K562 (cell line): ENCODE measurements around the gene NKD1. TPM values are rescaled to one million over a fixed set of nuclear protein-coding genes. Genes with fewer than 3 reads are reported as not detected.

Experiments
- ATAC-seq: fragments of 200-7000 bp; cut with Tn5 transposase; 3 replicates; pipeline ENCODE4 v1.9.1; 2020; ENCODE audit warnings: moderate library complexity
- BruUV-seq: library from RNA; stranded (reverse); fragments of 400-500 nt; replicated peaks from 2 replicates; lab custom pipeline; 2021; lab: Mats Ljungman, UMichigan
- CTCF ChIA-PET: fragments of 300-600 bp; formaldehyde crosslinking; extraction: SDS; loops from one replicate; lab custom pipeline; 2021; ENCODE audit warnings: low intra/inter-chr PET ratio; lab: Yijun Ruan, JAX
- POLR2A ChIA-PET: fragments of 300-600, 350-650 bp; sonication (Branson Sonifier 250); formaldehyde crosslinking; extraction: SDS; loops from one replicate; lab custom pipeline; 2021; ENCODE audit warnings: antibody characterized with exemption, inconsistent platforms; lab: Yijun Ruan, JAX
- DNase-seq, 4 experiments: peaks; one replicate each; pipeline versions ENCODE4 v3.0.0 to v3.0.0-alpha.2; 2011 to 2018; ENCODE audit warnings: low spot score in 3 of 4, mixed read lengths in 3 of 4; ENCODE audit errors: extremely low read depth in 1 of 4
- FAIRE-seq: peaks from 2 replicates; lab custom pipeline; 2011; peaks lifted over from hg19 to GRCh38; lab: Jason Lieb, UNC
- H2AFZ ChIP-seq: 2 replicates; pipeline ENCODE4 v1.6.0; 2011; ENCODE audit warnings: low read depth, low read length, control low read depth, inconsistent platforms
- H3K27ac ChIP-seq: fragments of 200-600 bp; 3 replicates; pipeline ENCODE4 v1.8.0; 2011; ENCODE audit warnings: low read depth, mild to moderate bottlenecking, control low read depth, inconsistent platforms, low read length, moderate library complexity, mixed read lengths; ENCODE audit errors: extremely low read depth
- H3K27me3 ChIP-seq, 2 experiments: fragments of 300-600 bp in 1 of 2; 2 replicates in 1 of 2; 3 replicates in 1 of 2; pipeline versions ENCODE4 v1.6.0 to v1.8.0; 2011; ENCODE audit warnings: inconsistent platforms in 2 of 2, low read length in 2 of 2, mild to moderate bottlenecking in 1 of 2, mixed read lengths in 1 of 2, moderate library complexity in 1 of 2; ENCODE audit not compliant: control insufficient read depth in 2 of 2, insufficient read depth in 2 of 2
- H3K36me3 ChIP-seq: fragments of 300-600 bp; 3 replicates; pipeline ENCODE4 v1.8.0; 2011; ENCODE audit warnings: mild to moderate bottlenecking, low read length, inconsistent platforms; ENCODE audit not compliant: control insufficient read depth, insufficient read depth
- H3K4me1 ChIP-seq, 2 experiments: fragments of 200-600 bp in 1 of 2; replicated peaks in 1 of 2; 2 replicates in 1 of 2; 3 replicates in 1 of 2; pipeline versions ENCODE4 v1.5.1 to v1.8.0; 2011; ENCODE audit warnings: inconsistent platforms in 2 of 2, low read length in 2 of 2, mild to moderate bottlenecking in 1 of 2, mixed read lengths in 1 of 2, moderate library complexity in 1 of 2; ENCODE audit not compliant: control insufficient read depth in 2 of 2, insufficient read depth in 2 of 2
- H3K4me2 ChIP-seq: 2 replicates; pipeline ENCODE4 v1.6.1; 2011; ENCODE audit warnings: low read length, control low read depth, inconsistent platforms, mixed read lengths; ENCODE audit not compliant: insufficient read depth
- H3K4me3 ChIP-seq: fragments of 200-600 bp; sonication (generic), shearing (Covaris generic); 2 replicates; pipeline ENCODE4 v1.5.1; 2016; ENCODE audit warnings: control low read depth, inconsistent platforms
- H3K79me2 ChIP-seq: fragments of 200-600 bp; 3 replicates; pipeline ENCODE4 v1.8.0; 2011; ENCODE audit warnings: low read length, inconsistent platforms; ENCODE audit not compliant: control insufficient read depth, insufficient read depth
- H3K9ac ChIP-seq, 2 experiments: 2 replicates each; pipeline versions ENCODE4 v1.6.0 to v1.6.1; 2011; ENCODE audit warnings: low read depth in 2 of 2, low read length in 2 of 2, control low read depth in 1 of 2, inconsistent platforms in 1 of 2, mild to moderate bottlenecking in 1 of 2, mixed read lengths in 1 of 2; ENCODE audit not compliant: insufficient read depth in 1 of 2
- H3K9me1 ChIP-seq: one replicate; pipeline ENCODE4 v1.6.0; 2011; ENCODE audit warnings: inconsistent platforms, mild to moderate bottlenecking, low read length, moderate library complexity; ENCODE audit not compliant: control insufficient read depth, insufficient read depth
- H3K9me3 ChIP-seq: replicated peaks from 2 replicates; pipeline ENCODE4 v1.5.1; 2011; ENCODE audit warnings: low read depth, low read length, inconsistent platforms; ENCODE audit not compliant: control insufficient read depth, insufficient read depth
- H4K20me1 ChIP-seq: replicated peaks from 2 replicates; pipeline ENCODE4 v1.6.1; 2011; ENCODE audit warnings: low read length, inconsistent platforms, mixed read lengths; ENCODE audit not compliant: control insufficient read depth, insufficient read depth
- CBX3 ChIP-seq, 2 experiments: IDR thresholded peaks; 1 replicate in 1 of 2; 2 replicates in 1 of 2; pipeline ENCODE4 v1.6.1; 2012; ENCODE audit warnings: inconsistent platforms in 2 of 2, low read length in 2 of 2, borderline replicate concordance in 1 of 2, control low read depth in 1 of 2
- POLR2AphosphoS2 ChIP-seq: IDR thresholded peaks from 2 replicates; pipeline ENCODE4 v1.6.1; 2012; ENCODE audit warnings: low read length, improper control_type of control experiment
- POLR2G ChIP-seq: fragments of 200-400 bp; formaldehyde crosslinking; IDR thresholded peaks from 2 replicates; pipeline ENCODE4 v1.6.1; 2017; ENCODE audit warnings: low read depth, mild to moderate bottlenecking, antibody characterized with exemption, low read length, moderate library complexity
- RBM14 ChIP-seq: fragments of 200-400 bp; formaldehyde crosslinking; IDR thresholded peaks from 2 replicates; pipeline ENCODE4 v1.6.1; 2018; ENCODE audit warnings: low read depth, mild to moderate bottlenecking, low read length, moderate library complexity, borderline replicate concordance; ENCODE audit not compliant: insufficient read depth
- SMAD2 ChIP-seq: fragments of 150-350 bp; IDR thresholded peaks from 2 replicates; pipeline ENCODE4 v1.6.1; 2014; ENCODE audit warnings: low read depth, mild to moderate bottlenecking, low read length
- ZNF384 ChIP-seq: IDR thresholded peaks from 2 replicates; pipeline ENCODE4 v1.6.1; 2012; ENCODE audit warnings: low read depth, low read length, improper control_type of control experiment
- ZNF551 ChIP-seq: fragments of 250-450 bp; sonication (Bioruptor Pico); IDR thresholded peaks from 2 replicates; pipeline ENCODE4 v1.5.0; 2021; ENCODE audit warnings: mild to moderate bottlenecking, moderate library complexity
- ZNF561 ChIP-seq: fragments of 450-650 bp; formaldehyde crosslinking; conservative IDR thresholded peaks from 2 replicates; pipeline ENCODE4 v1.4.0; 2020; ENCODE audit warnings: mild to moderate bottlenecking, moderate library complexity
- WGBS: fragments of 100-300 bp; shearing (Covaris generic); methylation state at CpG from one replicate; pipeline ENCODE4 v1.1.6; 2016; ENCODE audit warnings: low coverage, mixed read lengths; ENCODE audit not compliant: insufficient coverage; ENCODE audit errors: missing lambda C conversion rate; 5-methylcytosine and 5-hydroxymethylcytosine counted together
- in situ Hi-C: fragments of 300-500 bp; cut with MboI; formaldehyde crosslinking; loops from 4 replicates; pipeline ENCODE4 v1.15.0; 2018; ENCODE audit warnings: inconsistent platforms, mixed read lengths
- intact Hi-C: fragments of 100-400 bp; cut with micrococcal nuclease; formaldehyde crosslinking; loops from 2 replicates; pipeline ENCODE4 v1.14.2; 2022
- polyA plus RNA-seq, 8 experiments: library from polyadenylated mRNA; depleted of rRNA in 4 of 8; stranded (reverse) in 5 of 8; unstranded in 3 of 8; fragments of >200 nt; fragmentation: Nextera tagmentation in 2 of 8; fragmentation: Illumina TruSeq in 1 of 8; extraction: Ambion mirVana in 2 of 8; extraction: Trizol in 1 of 8; gene quantifications; 2 replicates each; pipeline versions ENCODE4 v1.2.1 to v1.2.3, GENCODE V29; 2011 to 2014; ENCODE audit warnings: inconsistent platforms in 1 of 8, missing spikeins in 1 of 8
- total RNA-seq, 7 experiments: library from RNA; depleted of rRNA in 6 of 7; stranded (reverse); fragments of >200 nt in 6 of 7; fragmentation: Illumina TruSeq in 2 of 7; extraction: Trizol in 2 of 7; gene quantifications; 2 replicates each; pipeline versions ENCODE4 v1.2.1 to v1.2.3, GENCODE V29; 2011 to 2021; ENCODE audit warnings: low replicate concordance in 1 of 7
- TF ChIP-seq, protein P1 (sequence below): conservative IDR thresholded peaks from 2 replicates; pipeline ENCODE4 v1.6.1; 2011; ENCODE audit warnings: low read depth, mild to moderate bottlenecking, low read length; ENCODE audit not compliant: control insufficient read depth
- TF ChIP-seq, protein P2 (sequence below): fragments of 450-650 bp; conservative IDR thresholded peaks from 2 replicates; pipeline ENCODE4 v1.6.1; 2016; ENCODE audit warnings: missing genetic modification characterization, low read depth, mild to moderate bottlenecking, control low read depth, missing compliant biosample characterization
- TF ChIP-seq, protein P3 (sequence below): sonication (generic); formaldehyde crosslinking; IDR thresholded peaks from 2 replicates; pipeline ENCODE4 v1.8.0; 2023; ENCODE audit warnings: mild to moderate bottlenecking, missing genetic modification reagents

NKD1 gene
- total and polyA plus RNA-seq, 9 of the 15 experiments (the other 6 are each of a cell fraction or from before 2014, with no cell fraction given), result under 0.01 to 0.24 (median 0.04) TPM; not detected in 2

DNA sequence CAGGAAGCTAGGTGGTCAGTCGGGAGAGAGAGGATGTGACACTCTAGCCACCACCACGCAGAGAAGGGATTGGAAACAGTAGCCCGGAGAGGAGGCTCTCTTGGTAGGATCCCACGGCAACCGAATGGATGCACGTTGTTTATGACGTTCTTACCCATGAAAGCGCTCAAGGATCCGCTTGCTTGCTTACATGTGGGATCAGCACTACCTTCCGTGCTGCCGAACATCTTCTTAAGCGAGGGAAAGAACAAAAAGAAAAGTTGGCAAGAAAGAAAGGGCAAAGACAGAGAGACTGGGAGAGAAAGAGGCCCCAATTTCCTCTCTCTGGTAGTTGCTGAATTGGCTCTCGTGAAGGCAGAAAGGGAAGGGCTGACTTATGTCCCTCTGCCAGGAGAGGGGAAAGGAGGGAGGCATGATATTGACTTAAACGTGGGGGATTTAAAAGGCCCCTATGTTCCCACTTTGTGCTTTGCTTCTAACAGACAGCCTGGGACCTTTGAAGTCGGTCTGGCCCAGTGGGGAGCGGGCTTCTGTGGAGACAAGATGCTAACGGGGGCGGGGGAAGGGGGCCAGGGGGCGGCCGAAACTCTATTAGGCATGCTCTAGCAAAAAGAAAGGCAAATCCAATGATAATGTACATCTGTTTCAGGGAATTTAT is 97.5 kb downstream of the NKD1 start (continued):
- TF ChIP-seq ZNF561 (CRISPR knock-in tag), result no peak

DNA sequence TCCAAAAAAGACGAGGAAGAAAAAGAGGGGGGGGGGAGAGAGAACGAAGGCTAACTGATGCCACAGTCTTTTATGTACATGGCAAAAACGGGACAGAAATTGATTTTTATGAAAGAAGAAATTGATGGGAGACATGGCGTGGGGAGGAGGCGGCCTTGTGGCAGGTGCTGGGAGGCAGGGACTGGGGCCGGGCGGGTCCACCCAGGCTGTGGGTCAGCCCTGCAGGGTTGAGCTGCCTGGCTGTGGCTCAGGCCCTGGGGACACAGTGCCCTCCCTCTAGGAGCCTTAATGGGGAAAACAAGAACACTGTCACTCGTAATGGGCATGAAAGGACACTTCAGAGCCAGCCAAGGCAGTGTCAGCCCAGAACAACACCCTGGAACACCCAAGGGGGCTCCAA is 98.1 kb downstream of the NKD1 start:
- H3K4me2 ChIP-seq, result no peak overlapping the region
- no peak for TF ChIP-seq ZNF551 (CRISPR knock-in tag)
- TF ChIP-seq, protein P1, sequence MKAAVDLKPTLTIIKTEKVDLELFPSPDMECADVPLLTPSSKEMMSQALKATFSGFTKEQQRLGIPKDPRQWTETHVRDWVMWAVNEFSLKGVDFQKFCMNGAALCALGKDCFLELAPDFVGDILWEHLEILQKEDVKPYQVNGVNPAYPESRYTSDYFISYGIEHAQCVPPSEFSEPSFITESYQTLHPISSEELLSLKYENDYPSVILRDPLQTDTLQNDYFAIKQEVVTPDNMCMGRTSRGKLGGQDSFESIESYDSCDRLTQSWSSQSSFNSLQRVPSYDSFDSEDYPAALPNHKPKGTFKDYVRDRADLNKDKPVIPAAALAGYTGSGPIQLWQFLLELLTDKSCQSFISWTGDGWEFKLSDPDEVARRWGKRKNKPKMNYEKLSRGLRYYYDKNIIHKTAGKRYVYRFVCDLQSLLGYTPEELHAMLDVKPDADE, result no peak
- TF ChIP-seq, protein P2, sequence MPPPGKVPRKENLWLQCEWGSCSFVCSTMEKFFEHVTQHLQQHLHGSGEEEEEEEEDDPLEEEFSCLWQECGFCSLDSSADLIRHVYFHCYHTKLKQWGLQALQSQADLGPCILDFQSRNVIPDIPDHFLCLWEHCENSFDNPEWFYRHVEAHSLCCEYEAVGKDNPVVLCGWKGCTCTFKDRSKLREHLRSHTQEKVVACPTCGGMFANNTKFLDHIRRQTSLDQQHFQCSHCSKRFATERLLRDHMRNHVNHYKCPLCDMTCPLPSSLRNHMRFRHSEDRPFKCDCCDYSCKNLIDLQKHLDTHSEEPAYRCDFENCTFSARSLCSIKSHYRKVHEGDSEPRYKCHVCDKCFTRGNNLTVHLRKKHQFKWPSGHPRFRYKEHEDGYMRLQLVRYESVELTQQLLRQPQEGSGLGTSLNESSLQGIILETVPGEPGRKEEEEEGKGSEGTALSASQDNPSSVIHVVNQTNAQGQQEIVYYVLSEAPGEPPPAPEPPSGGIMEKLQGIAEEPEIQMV (tag), result no peak
- TF ChIP-seq CBX3 (IDR thresholded peaks at IDR 0.05; ENCODE audit: borderline replicate concordance in 1 of 2, low read length in 2 of 2), result no peak
- TF ChIP-seq, protein P3, sequence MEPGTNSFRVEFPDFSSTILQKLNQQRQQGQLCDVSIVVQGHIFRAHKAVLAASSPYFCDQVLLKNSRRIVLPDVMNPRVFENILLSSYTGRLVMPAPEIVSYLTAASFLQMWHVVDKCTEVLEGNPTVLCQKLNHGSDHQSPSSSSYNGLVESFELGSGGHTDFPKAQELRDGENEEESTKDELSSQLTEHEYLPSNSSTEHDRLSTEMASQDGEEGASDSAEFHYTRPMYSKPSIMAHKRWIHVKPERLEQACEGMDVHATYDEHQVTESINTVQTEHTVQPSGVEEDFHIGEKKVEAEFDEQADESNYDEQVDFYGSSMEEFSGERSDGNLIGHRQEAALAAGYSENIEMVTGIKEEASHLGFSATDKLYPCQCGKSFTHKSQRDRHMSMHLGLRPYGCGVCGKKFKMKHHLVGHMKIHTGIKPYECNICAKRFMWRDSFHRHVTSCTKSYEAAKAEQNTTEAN, result no peak
- TF ChIP-seq RBM14, result no peak
- TF ChIP-seq POLR2AphosphoS2, result no peak
- TF ChIP-seq ZNF384, result no peak
- TF ChIP-seq POLR2G, result no peak
- no peak for TF ChIP-seq SMAD2
- H3K9me3 ChIP-seq, result no peaks in the 10 kb centered on the region
- no peak overlapping the region for H2AFZ ChIP-seq
- ATAC-seq (no peak), FAIRE-seq (no peak), DNase-seq (no peak)
- intact Hi-C loops, result no loop called here
- no peaks in the 10 kb centered on the region for H3K79me2 ChIP-seq
- no peak overlapping the region for H3K27ac ChIP-seq
- BruUV-seq, result no TSS peak
- 0 out of 2 replicates have a peak, but pooled peaks cover 5% of the 10 kb centered on the region for H4K20me1 ChIP-seq
- H3K9me1 ChIP-seq, result peaks cover 5% of the 10 kb centered on the region
- ChIA-PET POLR2A (interaction anchor here (0.5 kb wide), 1 partner anchor 168 kb away, joined by 3 read pairs; no protein-coding TSS in a partner anchor), CTCF (no interaction called here)
- peaks cover 8 to 49% of the 10 kb centered on the region in 2 experiments for H3K27me3 ChIP-seq
- H3K9ac ChIP-seq, result no peak overlapping the region
- no peaks in the 10 kb centered on the region for H3K4me1 ChIP-seq
- no peak overlapping the region for H3K4me3 ChIP-seq
- WGBS, result 2% methylated on average over 8 of the region's 8 CpGs
- no peaks in the 10 kb centered on the region for H3K36me3 ChIP-seq
- in situ Hi-C loops, result no loop called here
